ENCODE data around the gene LRRTM4.
"Not testable (repeated sequence)": the region's sequence is repeated elsewhere in the genome, so short reads cannot be mapped to it uniquely, and the experiment has no call there.

The LRRTM4 gene

GRCh38 chr2:76700894-76701293 is 821.3 kb downstream of the LRRTM4 start:
- DNase-seq (ENCODE audit: low read depth), result no peak
- H3K4me3 ChIP-seq (ENCODE audit: low read depth, low read length), result no peak overlapping the region
- TF ChIP-seq CTCF (conservative IDR thresholded peaks at IDR 0.05; ENCODE audit: low read depth, low read length), result no peak

GRCh38 chr2:76697998-76698713 is 824.0 kb downstream of the LRRTM4 start:
- not testable (repeated sequence) for H3K4me3 ChIP-seq (ENCODE audit: low read depth, low read length); DNase-seq (ENCODE audit: low read depth)
